H1 (cell line): Measurements from ENCODE around the gene FXYD5. TPM values are rescaled to one million over a fixed set of nuclear protein-coding genes. Genes with fewer than 3 reads are reported as not detected.

Source experiments
- CHD2 ChIP-seq: IDR thresholded peaks from 2 replicates; pipeline ENCODE4 v1.6.1; 2012; ENCODE audit warnings: low read length, improper control_type of control experiment
- HDAC2 ChIP-seq, 2 experiments: fragments of 300-600 bp in 1 of 2; sonication (generic) in 1 of 2; IDR thresholded peaks; 2 replicates each; pipeline ENCODE4 v1.6.1; 2011 to 2012; ENCODE audit warnings: low read depth in 2 of 2, low read length in 2 of 2, mild to moderate bottlenecking in 2 of 2, moderate library complexity in 2 of 2, borderline replicate concordance in 1 of 2, inconsistent platforms in 1 of 2
- RXRA ChIP-seq: IDR thresholded peaks from 2 replicates; pipeline ENCODE4 v1.6.1; 2011; ENCODE audit warnings: low read depth, mild to moderate bottlenecking, low read length, moderate library complexity; ENCODE audit not compliant: insufficient read depth
- SUZ12 ChIP-seq: fragments of 200-600 bp; sonication (generic); IDR thresholded peaks from 2 replicates; pipeline ENCODE4 v1.6.1; 2012; ENCODE audit warnings: mild to moderate bottlenecking, inconsistent platforms, low read length, moderate library complexity, mixed read lengths
- polyA plus RNA-seq, 7 experiments: library from polyadenylated mRNA; depleted of rRNA in 3 of 7; stranded (reverse) in 5 of 7; unstranded in 2 of 7; fragments of >200 nt in 5 of 7; fragments of 200-250 nt in 2 of 7; gene quantifications; 1 replicate in 5 of 7; 2 replicates in 1 of 7; 4 replicates in 1 of 7; pipeline versions ENCODE4 v1.2.1 to v1.2.3, GENCODE V29; 2011 to 2013; ENCODE audit warnings: missing spikeins in 2 of 7, mixed read lengths in 2 of 7
- total RNA-seq: library from RNA; stranded (reverse); fragmentation: NEBNext Ultra II Directional; extraction: Animal tissue kit (Norgen Biotek cat#: 25700); gene quantifications from 2 replicates; pipeline ENCODE4 v1.2.1, GENCODE V29; 2021

FXYD5 gene
- total and polyA plus RNA-seq, 2 of the 8 experiments (the other 6 are each of a cell fraction or from before 2014, with no cell fraction given) = 99.0 to 191 TPM

- TF ChIP-seq RXRA (no peak), SUZ12 (no peak), CHD2 (no peak), HDAC2 (IDR thresholded peaks at IDR 0.05; ENCODE audit: borderline replicate concordance in 1 of 2, low read depth in 2 of 2, low read length in 2 of 2) (no peak)
These were observed at the start of gene FXYD5 (continued) for GRCh38 chr19:35154525-35155406.
